Muscle of leg (tissue), 11 donors: ENCODE measurements around the gene PARVA. TPM values are rescaled to one million over a fixed set of nuclear protein-coding genes. Genes with fewer than 3 reads are reported as not detected.

Source experiments
- DNase-seq: peaks from one replicate; pipeline ENCODE4 v3.0.0; 2013
- H3K27ac ChIP-seq: one replicate; pipeline ENCODE4 v1.5.1; 2013; ENCODE audit warnings: mild to moderate bottlenecking, low read length, control low read depth
- H3K27me3 ChIP-seq: one replicate; pipeline ENCODE4 v1.6.1; 2013; ENCODE audit warnings: low read length; ENCODE audit not compliant: control insufficient read depth, insufficient read depth
- H3K36me3 ChIP-seq: one replicate; pipeline ENCODE4 v1.6.1; 2013; ENCODE audit warnings: low read length; ENCODE audit not compliant: control insufficient read depth, insufficient read depth
- H3K4me1 ChIP-seq: one replicate; pipeline ENCODE4 v1.6.1; 2013; ENCODE audit warnings: low read length; ENCODE audit not compliant: control insufficient read depth, insufficient read depth
- H3K4me3 ChIP-seq: one replicate; pipeline ENCODE4 v1.5.1; 2013; ENCODE audit warnings: low read length, control low read depth
- H3K9me3 ChIP-seq: replicated peaks from 2 replicates; pipeline ENCODE4 v1.6.1; 2013; ENCODE audit warnings: low read depth, low read length; ENCODE audit not compliant: control insufficient read depth
- WGBS: methylation state at CpG from one replicate; pipeline ENCODE4 v1.1.5; 2013; ENCODE audit warnings: missing lambda C conversion rate; ENCODE audit not compliant: insufficient coverage; 5-methylcytosine and 5-hydroxymethylcytosine counted together
- polyA plus RNA-seq, 8 donors: library from polyadenylated mRNA; unstranded; fragments of 120-200 nt; gene quantifications; one replicate each; pipeline versions ENCODE4 v1.2.1 to v1.2.3, GENCODE V29; 2013; ENCODE audit warnings: inconsistent platforms in 1 of 8, low replicate concordance in 1 of 8; ENCODE audit not compliant: insufficient read length in 8 of 8, insufficient read depth in 1 of 8
- total RNA-seq: library from RNA; stranded (reverse); fragments of 120-200 nt; gene quantifications from one replicate; pipeline ENCODE4 v1.2.4, GENCODE V29; 2013

The PARVA gene
- total and polyA plus RNA-seq, 9 donors, result 29.9 to 72.5 (median 57.9) TPM

- WGBS, result 100% methylated on average over 1 of the region's 2 CpGs
- H3K4me3 ChIP-seq, result no peak overlapping the region
- no peak for DNase-seq
- no peaks in the 10 kb centered on the region for H3K27me3 ChIP-seq
- no peak overlapping the region for H3K27ac ChIP-seq
- H3K9me3 ChIP-seq, result no peaks in the 10 kb centered on the region
- H3K36me3 ChIP-seq, result no peaks in the 10 kb centered on the region
- peaks cover 24% of the 10 kb centered on the region for H3K4me1 ChIP-seq
These were observed 75.9 kb downstream of the PARVA start for GRCh38 chr11:12453243-12453642.

DNA sequence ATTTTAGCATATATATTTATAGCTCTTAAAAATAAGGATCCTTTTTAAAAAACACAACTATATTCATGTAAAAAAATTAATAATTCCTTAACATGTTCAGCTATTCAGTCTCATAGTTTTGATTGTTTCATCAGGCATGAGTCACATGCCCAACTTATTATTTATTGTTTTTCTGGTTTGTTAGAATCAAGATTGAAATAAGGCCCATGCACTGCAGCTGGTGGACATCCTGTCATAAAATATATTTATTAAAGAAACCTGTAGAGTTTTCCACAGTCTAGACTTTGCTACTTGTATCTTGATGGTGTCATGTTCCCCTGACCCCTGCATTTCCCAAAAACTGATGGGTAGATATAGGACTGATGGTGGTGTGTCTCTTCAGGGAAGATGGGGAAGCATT lies 77.4 kb downstream of the PARVA start:
- DNase-seq, result no peak
- no peaks in the 10 kb centered on the region for H3K9me3 ChIP-seq
- H3K4me1 ChIP-seq, result peaks cover 29% of the 10 kb centered on the region
- H3K27me3 ChIP-seq, result no peaks in the 10 kb centered on the region
- H3K36me3 ChIP-seq, result no peaks in the 10 kb centered on the region
- no peak overlapping the region for H3K27ac ChIP-seq
- no peak overlapping the region for H3K4me3 ChIP-seq

DNA sequence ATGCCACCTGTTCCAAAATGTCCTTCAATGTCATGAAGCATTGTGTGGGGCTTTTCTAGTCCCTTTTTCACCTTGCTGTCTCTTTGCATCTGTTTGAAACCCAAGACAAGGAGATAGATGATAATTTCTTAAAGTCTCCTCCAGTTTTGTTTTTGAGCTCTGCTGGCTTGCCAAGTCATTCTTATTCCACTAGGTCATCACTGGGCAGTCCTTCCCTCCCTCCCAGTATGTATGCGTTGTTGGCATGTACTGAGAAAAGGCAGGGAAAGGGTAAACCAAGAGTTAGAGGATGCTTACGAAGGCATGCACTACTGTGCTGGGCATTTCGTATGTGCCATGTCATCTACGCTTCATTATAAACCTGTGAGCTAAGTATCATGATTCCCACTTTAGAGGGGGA lies 78.6 kb downstream of the PARVA start:
- peaks cover 29% of the 10 kb centered on the region for H3K4me1 ChIP-seq
- WGBS, result no CpG with 5 or more reads among the region's 4 CpGs
- no peak overlapping the region for H3K4me3 ChIP-seq
- DNase-seq, result no peak
- H3K27ac ChIP-seq, result no peak overlapping the region
- no peaks in the 10 kb centered on the region for H3K36me3 ChIP-seq
- no peaks in the 10 kb centered on the region for H3K27me3 ChIP-seq
- H3K9me3 ChIP-seq, result no peaks in the 10 kb centered on the region

DNA sequence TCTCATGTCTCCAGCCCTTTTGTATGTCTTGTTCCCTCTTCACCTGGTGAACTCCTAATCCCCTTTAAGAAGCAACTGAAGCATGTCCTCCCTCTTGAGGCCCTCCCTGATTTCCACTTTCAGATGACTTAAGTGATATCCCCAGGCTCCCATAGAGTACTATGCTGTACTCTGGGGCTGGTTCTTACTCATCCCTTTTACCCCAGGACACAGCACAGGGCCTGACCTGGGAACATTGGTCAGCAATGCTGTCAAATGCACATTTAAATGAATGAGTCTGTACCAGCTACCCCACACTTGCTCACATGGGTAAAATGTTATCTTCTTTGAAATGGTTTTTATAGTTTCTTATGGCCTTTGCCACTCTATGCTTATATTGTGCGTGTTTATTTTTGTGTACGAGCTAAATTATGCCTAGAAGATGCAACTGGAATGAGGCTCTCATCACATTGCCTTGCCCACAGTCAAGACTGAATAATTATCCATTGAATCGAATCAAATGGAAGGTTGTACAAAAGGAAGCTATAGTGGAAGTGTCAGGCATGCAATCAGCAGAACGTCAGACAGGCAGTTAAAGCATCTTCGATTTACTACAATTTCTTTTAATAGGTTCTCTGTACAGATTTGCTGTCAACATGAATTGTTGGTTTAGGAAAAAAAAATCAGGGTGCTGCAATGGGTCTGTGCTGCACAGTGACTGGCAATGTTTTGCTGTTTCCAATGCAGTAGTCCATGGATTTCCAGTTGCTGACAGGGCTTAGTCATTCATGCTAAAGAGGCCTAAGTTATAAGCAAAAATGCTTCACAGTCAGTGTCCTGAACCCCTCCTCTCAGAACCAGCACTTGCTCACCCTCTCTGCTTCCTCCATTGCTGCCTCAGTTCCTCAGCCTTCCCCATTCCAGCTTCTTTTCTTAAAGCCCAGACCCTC lies 79.5 kb downstream of the PARVA start:
- Histone ChIP-seq H3K4me3 (no peak overlapping the region), H3K4me1 (peaks cover 29% of the 10 kb centered on the region), H3K27me3 (no peaks in the 10 kb centered on the region), H3K27ac (no peak overlapping the region), H3K9me3 (no peaks in the 10 kb centered on the region), H3K36me3 (no peaks in the 10 kb centered on the region)
- 50% methylated on average over 1 of the region's 5 CpGs for WGBS
- DNase-seq, result no peak

GRCh38 chr11:12458042-12458441 lies 80.7 kb downstream of the PARVA start:
- H3K4me1 ChIP-seq, result peaks cover 26% of the 10 kb centered on the region
- no peaks in the 10 kb centered on the region for H3K36me3 ChIP-seq
- H3K9me3 ChIP-seq, result no peaks in the 10 kb centered on the region
- H3K4me3 ChIP-seq, result no peak overlapping the region
- no peaks in the 10 kb centered on the region for H3K27me3 ChIP-seq
- H3K27ac ChIP-seq, result no peak overlapping the region
- 68% methylated on average over 6 of the region's 6 CpGs for WGBS
- DNase-seq, result no peak

DNA sequence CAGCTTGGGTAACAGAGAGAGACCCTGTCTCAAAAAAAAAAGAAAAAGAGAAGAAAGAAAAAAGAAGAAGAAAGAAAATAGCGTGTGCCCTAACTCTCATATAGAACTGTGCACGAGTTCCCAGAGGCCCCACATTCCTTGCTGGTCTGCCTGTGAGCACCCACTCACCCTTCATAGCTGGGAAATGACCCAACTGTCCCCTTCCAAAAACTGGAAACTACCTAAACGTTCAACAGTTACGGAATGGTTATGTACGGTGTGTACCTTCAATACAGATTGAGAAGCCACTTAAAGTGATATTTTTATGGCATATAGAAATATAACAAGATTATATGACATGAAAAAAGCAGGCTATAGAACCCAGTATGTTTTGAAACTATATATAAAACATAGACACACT lies 82.0 kb downstream of the PARVA start:
- H3K4me1 ChIP-seq, result peaks cover 24% of the 10 kb centered on the region
- H3K36me3 ChIP-seq, result no peaks in the 10 kb centered on the region
- H3K9me3 ChIP-seq, result peaks cover 5% of the 10 kb centered on the region
- no peak for DNase-seq
- WGBS, result no CpG with 5 or more reads among the region's 5 CpGs
- no peak overlapping the region for H3K4me3 ChIP-seq
- H3K27me3 ChIP-seq, result no peaks in the 10 kb centered on the region
- H3K27ac ChIP-seq, result no peak overlapping the region

DNA sequence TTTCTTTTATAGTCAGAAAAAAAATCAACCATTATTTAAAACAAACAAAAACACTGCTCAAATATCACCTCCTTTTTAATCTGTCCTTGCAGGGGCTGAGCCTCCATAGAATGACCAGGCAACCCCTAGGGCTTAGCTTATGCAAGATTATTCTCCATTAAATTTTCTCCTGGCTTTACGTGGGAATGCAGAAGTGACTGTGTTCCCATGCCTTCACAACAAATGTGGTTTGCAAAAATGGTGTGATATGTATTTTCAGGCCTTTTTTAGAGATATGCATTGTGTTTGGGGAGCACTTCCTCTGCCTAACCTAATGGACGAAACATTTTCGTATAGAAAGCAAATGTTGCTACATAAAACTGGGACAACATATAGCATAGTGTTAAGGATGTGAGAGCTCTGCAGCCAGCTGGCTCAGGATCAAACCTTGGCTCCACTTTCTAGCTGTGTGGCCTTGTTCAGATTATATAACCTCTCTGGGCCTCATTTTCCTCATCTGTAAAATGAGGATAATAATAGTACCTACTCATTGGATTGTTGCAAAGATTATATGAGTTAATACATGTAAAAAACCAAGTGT lies 82.6 kb downstream of the PARVA start:
- no CpG with 5 or more reads among the region's 3 CpGs for WGBS
- no peaks in the 10 kb centered on the region for H3K36me3 ChIP-seq
- H3K9me3 ChIP-seq, result peaks cover 11% of the 10 kb centered on the region
- H3K4me1 ChIP-seq, result peaks cover 24% of the 10 kb centered on the region
- DNase-seq, result no peak
- H3K27me3 ChIP-seq, result no peaks in the 10 kb centered on the region
- no peak overlapping the region for H3K4me3 ChIP-seq
- H3K27ac ChIP-seq, result no peak overlapping the region

DNA sequence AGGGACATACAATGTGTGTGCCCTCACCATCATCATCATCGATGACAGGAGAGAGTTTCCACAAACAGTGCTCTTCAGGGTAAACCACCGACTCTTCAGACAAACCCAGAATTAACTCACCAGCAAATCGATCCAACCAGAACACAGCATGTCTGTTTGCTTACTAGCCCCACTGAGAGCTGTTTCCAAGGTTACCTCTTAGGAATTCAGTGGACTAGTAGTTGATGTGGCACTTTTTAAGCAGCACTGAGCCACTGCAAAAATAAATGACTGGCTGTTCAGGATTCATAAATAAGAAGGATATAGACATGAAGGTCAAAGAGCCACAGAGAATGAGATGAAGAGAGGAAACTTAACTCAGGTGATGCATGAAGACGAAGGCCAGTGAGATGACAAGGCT lies 83.1 kb downstream of the PARVA start:
- no peak for DNase-seq
- 100% methylated on average over 1 of the region's 4 CpGs for WGBS

DNA sequence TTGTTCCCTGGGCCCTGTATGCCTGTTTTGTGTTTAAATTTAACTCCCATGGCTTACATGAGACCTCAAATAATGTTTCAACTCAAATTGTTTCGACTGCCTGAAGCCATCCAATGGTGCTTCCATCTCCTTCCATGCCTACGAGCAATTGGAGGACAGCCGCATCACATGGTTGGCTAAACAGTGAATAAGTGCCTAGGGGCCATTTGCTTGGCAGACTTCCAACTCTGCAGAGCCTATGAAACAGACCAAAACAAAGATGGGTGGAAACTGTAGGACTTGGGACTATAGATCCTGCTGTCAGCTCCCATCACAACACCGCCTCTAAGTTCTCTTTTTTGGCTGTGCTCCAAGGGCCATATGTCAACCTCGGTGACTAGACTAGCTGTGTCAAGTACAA lies 84.1 kb downstream of the PARVA start:
- Histone ChIP-seq H3K4me1 (peaks cover 19% of the 10 kb centered on the region), H3K36me3 (no peaks in the 10 kb centered on the region), H3K27ac (no peak overlapping the region), H3K4me3 (no peak overlapping the region), H3K9me3 (peaks cover 11% of the 10 kb centered on the region), H3K27me3 (no peaks in the 10 kb centered on the region)
- 66% methylated on average over 3 of the region's 5 CpGs for WGBS
- DNase-seq, result no peak

More for the DNA sequence above, 83.1 kb downstream of the PARVA start:
- H3K27ac ChIP-seq, result no peak overlapping the region
- peaks cover 24% of the 10 kb centered on the region for H3K4me1 ChIP-seq
- no peak overlapping the region for H3K4me3 ChIP-seq
- no peaks in the 10 kb centered on the region for H3K27me3 ChIP-seq
- H3K36me3 ChIP-seq, result no peaks in the 10 kb centered on the region
- peaks cover 11% of the 10 kb centered on the region for H3K9me3 ChIP-seq

GRCh38 chr11:12464303-12464702 lies 86.9 kb downstream of the PARVA start:
- no peak for DNase-seq
- H3K4me1 ChIP-seq, result peaks cover 4% of the 10 kb centered on the region
- H3K27me3 ChIP-seq, result no peaks in the 10 kb centered on the region
- H3K36me3 ChIP-seq, result no peaks in the 10 kb centered on the region
- no peak overlapping the region for H3K4me3 ChIP-seq
- 100% methylated on average over 1 of the region's 2 CpGs for WGBS
- H3K9me3 ChIP-seq, result peaks cover 11% of the 10 kb centered on the region
- H3K27ac ChIP-seq, result no peak overlapping the region
